Ovary (tissue), 9 donors: ENCODE data around the gene METTL16. TPM values are rescaled to one million over a fixed set of nuclear protein-coding genes. Genes with fewer than 3 reads are reported as not detected.

Experiments
- DNase-seq, 5 donors: peaks; one replicate each; pipeline ENCODE4 v3.0.0-alpha.2; 2019 to 2020
- H3K27ac ChIP-seq, 2 donors: fragments of 200-600 bp; one replicate each; pipeline versions ENCODE4 v1.5.1 to v1.8.0; 2019 to 2022
- H3K27me3 ChIP-seq: fragments of 200-600 bp; one replicate; pipeline ENCODE4 v1.8.0; 2022
- H3K36me3 ChIP-seq: fragments of 200-600 bp; sonication (generic); one replicate; pipeline ENCODE4 v1.5.1; 2019
- H3K4me1 ChIP-seq: one replicate; pipeline ENCODE4 v1.8.1; 2013; ENCODE audit warnings: mild to moderate bottlenecking, moderate library complexity; ENCODE audit not compliant: insufficient read depth
- H3K4me3 ChIP-seq: fragments of 200-600 bp; sonication (generic); one replicate; pipeline ENCODE4 v1.5.1; 2017
- H3K9me3 ChIP-seq, 2 donors: fragments of 200-600 bp in 1 of 2; sonication (generic) in 1 of 2; one replicate each; pipeline versions ENCODE4 v1.5.1 to v1.8.1; 2013 to 2019; ENCODE audit warnings: mild to moderate bottlenecking in 1 of 2, moderate library complexity in 1 of 2
- CTCF ChIP-seq, 3 donors: fragments of 450-650 bp in 2 of 3; fragments of 200-600 bp in 1 of 3; IDR thresholded peaks; one replicate each; pipeline versions ENCODE4 v1.5.1 to v1.8.0; 2016 to 2022; ENCODE audit warnings: antibody characterized with exemption in 3 of 3, mild to moderate bottlenecking in 1 of 3
- EP300 ChIP-seq: sonication (generic); formaldehyde crosslinking; IDR thresholded peaks from one replicate; pipeline ENCODE4 v1.6.1; 2017; ENCODE audit warnings: antibody characterized with exemption
- POLR2A ChIP-seq: fragments of 450-650 bp; IDR thresholded peaks from one replicate; pipeline ENCODE4 v1.6.1; 2017; ENCODE audit warnings: antibody characterized with exemption, mild to moderate bottlenecking, moderate library complexity
- WGBS, 3 donors: extraction: QIAGEN DNeasy Blood & Tissue Kit in 1 of 3; methylation state at CpG; one replicate each; pipeline versions ENCODE4 v1.1.5 to v1.1.7; 2013 to 2017; 5-methylcytosine and 5-hydroxymethylcytosine counted together
- intact Hi-C, 4 donors: fragments of 100-400 bp; cut with DNase I; formaldehyde crosslinking; loops; one replicate each; pipeline versions ENCODE4 v1.11.0 to v1.15.1; 2022 to 2023
- polyA plus RNA-seq, 2 donors: library from polyadenylated mRNA; stranded (reverse); fragments of 200-250 nt in 1 of 2; fragments of 350-450 nt in 1 of 2; fragmentation: Illumina TruSeq in 1 of 2; extraction: RNeasy Lipid Tissue Mini Kit (QIAGEN cat#74804) in 1 of 2; gene quantifications; one replicate each; pipeline ENCODE4 v1.2.3, GENCODE V29; 2013 to 2014
- total RNA-seq, 7 donors: library from RNA; depleted of rRNA in 2 of 7; stranded (reverse); fragments of >200 nt in 2 of 7; fragmentation: NEBNext Ultra II Directional in 3 of 7; extraction: Animal tissue kit (Norgen Biotek cat#: 25700) in 3 of 7; gene quantifications; one replicate each; pipeline versions ENCODE4 v1.1.0 to v1.2.4, GENCODE V29; 2016 to 2023
- donor health status: DM: no; HTN: no; CAD: no; lungs with moderate emphysema.
- donor health status: DM: no; HTN: no; CAD: no.
- donor health status: Bipolar disorder and iron deficiency.
- donor health status: DM: yes; HTN: yes; CAD: no.
- donor health status: DM: no; HTN: no; CAD: no.
- donor health status: DM: yes; HTN: yes; CAD: no.

Gene METTL16
- total and polyA plus RNA-seq, 9 donors, result 18.4 to 69.1 (median 38.8) TPM

- WGBS, 3 donors, result 62 to 78% (median 66%) methylated on average over 18 of the region's 18 CpGs
- Histone ChIP-seq H3K36me3 (no peaks in the 10 kb centered on the region), H3K4me3 (peak overlapping the region; percentile 29), H3K27me3 (no peaks in the 10 kb centered on the region), H3K9me3 (no peaks in the 10 kb centered on the region), H3K27ac (peak overlapping the region; percentile 37 to 99), H3K4me1 (peaks cover 20% of the 10 kb centered on the region)
- intact Hi-C loops, result no loop called here
- TF ChIP-seq CTCF (IDR thresholded peaks at IDR 0.05) (no peak), POLR2A (no peak), EP300 (no peak)
- peak in 1 of 5 donors; percentile 32 for DNase-seq
These were observed 120.0 kb downstream of the METTL16 start for GRCh38 chr17:2391597-2392251.

GRCh38 chr17:2390199-2390836 lies 121.4 kb downstream of the METTL16 start:
- Histone ChIP-seq H3K4me1 (peaks cover 10% of the 10 kb centered on the region), H3K36me3 (no peaks in the 10 kb centered on the region), H3K27ac (peak overlapping the region in 1 of 2 donors; percentile 99), H3K9me3 (no peaks in the 10 kb centered on the region), H3K27me3 (no peaks in the 10 kb centered on the region), H3K4me3 (no peak overlapping the region)
- no peak for TF ChIP-seq POLR2A
- no peak for TF ChIP-seq EP300
- no peak for TF ChIP-seq CTCF (IDR thresholded peaks at IDR 0.05)
- intact Hi-C loops, result no loop called here
- WGBS, 3 donors, result 58 to 75% (median 66%) methylated on average over 12 of the region's 12 CpGs
- DNase-seq, result peak in 3 of 5 donors; percentile 40 to 59 (median 45)

- TF ChIP-seq CTCF (IDR thresholded peaks at IDR 0.05), result no peak
- no peak for TF ChIP-seq EP300
- no peak for TF ChIP-seq POLR2A
These were observed 123.0 kb downstream of the METTL16 start for GRCh38 chr17:2388683-2389055.

GRCh38 chr17:2388020-2388682 lies 123.5 kb downstream of the METTL16 start:
- DNase-seq, result peak in 1 of 5 donors; percentile 37
- H3K9me3 ChIP-seq, result no peaks in the 10 kb centered on the region
- TF ChIP-seq CTCF (IDR thresholded peaks at IDR 0.05), result no peak
- H3K36me3 ChIP-seq, result no peaks in the 10 kb centered on the region
- intact Hi-C loops, result loop anchor here in 1 of 4 donors (10.0 kb wide), 1 partner anchor 297 kb away; no protein-coding TSS in a partner anchor
- H3K4me1 ChIP-seq, result peaks cover 10% of the 10 kb centered on the region
- H3K27me3 ChIP-seq, result no peaks in the 10 kb centered on the region
- WGBS, 3 donors, result 83 to 85% (median 84%) methylated on average over 21 of the region's 21 CpGs
- H3K27ac ChIP-seq, result no peak overlapping the region
- H3K4me3 ChIP-seq, result no peak overlapping the region

More at GRCh38 chr17:2388683-2389055, 123.0 kb downstream of the METTL16 start:
- H3K9me3 ChIP-seq, result no peaks in the 10 kb centered on the region
- 87 to 92% (median 88%) methylated on average over 15 of the region's 15 CpGs for WGBS, 3 donors
- peaks cover 10% of the 10 kb centered on the region for H3K4me1 ChIP-seq
- H3K27me3 ChIP-seq, result no peaks in the 10 kb centered on the region
- H3K36me3 ChIP-seq, result no peaks in the 10 kb centered on the region
- no peak overlapping the region for H3K27ac ChIP-seq
- peak in 2 of 5 donors; percentile 32 to 42 for DNase-seq
- intact Hi-C loops, result loop anchor here in 1 of 4 donors (10.0 kb wide), 1 partner anchor 296 kb away; no protein-coding TSS in a partner anchor
- no peak overlapping the region for H3K4me3 ChIP-seq
